Measurements from ENCODE around the gene RSPO1.
"Not testable (repeated sequence)": the region's sequence is repeated elsewhere in the genome, so short reads cannot be mapped to it uniquely, and the experiment has no call there.

The RSPO1 gene

DNA sequence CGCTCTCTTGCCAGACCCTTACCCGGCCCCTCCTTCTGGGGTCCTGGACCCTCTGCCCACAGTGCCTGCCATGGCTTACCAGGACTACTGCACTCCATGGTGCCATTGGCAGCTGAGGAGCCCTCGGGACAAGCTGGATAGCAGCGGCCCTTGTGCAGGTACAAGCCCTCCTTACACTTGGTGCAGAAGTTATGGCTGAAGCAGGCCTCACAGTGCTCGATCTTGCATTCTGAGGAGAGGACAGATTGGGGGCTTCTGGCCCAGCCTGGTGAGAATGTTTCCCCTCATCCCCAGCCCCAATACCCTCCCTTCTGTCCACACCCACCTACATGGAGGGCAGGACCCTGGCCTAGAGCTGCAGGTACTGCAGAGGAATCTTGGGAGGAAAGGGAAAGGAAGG lies 20.6 kb downstream of the RSPO1 start:
- DNase-seq: no peak

DNA sequence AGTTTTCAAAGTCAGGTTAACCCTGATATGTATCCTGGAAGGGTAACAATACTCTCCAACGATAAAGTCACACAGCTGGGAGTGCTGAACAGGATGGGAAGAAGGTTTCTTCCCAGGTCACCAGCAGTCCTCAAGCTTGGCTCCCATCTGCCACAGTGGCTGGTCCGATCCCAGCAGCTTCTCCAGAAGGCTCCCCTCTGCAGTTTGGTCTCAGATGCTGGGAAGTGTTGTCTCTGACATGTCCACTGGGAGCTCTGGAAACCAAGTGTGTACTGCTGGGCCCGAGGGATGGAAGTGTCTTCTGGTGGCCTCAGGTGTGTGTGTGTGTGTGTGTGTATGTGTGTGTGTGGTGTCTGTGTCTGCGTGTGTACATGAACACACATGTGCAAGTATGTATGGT lies 22.5 kb downstream of the RSPO1 start:
- no peak for DNase-seq

DNA sequence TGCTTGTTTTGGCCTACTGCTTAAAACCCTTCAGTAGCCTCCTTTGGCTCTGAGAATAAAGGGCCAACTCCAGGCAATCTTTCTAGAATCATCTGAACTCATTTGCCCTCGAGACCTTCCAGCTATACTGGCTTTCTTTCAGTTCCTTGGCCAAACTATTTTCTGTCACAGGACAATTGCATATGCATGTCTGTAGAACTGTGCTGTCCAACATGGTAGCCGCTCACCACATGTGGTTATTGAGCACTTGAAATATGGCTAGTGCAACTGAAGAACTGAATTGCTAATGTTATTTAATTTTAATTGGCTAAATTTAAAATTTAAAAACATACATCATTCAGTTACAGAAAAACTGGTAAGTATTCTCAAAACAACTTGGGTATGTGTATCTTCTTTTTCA lies 24.7 kb downstream of the RSPO1 start:
- no peak for DNase-seq

DNA sequence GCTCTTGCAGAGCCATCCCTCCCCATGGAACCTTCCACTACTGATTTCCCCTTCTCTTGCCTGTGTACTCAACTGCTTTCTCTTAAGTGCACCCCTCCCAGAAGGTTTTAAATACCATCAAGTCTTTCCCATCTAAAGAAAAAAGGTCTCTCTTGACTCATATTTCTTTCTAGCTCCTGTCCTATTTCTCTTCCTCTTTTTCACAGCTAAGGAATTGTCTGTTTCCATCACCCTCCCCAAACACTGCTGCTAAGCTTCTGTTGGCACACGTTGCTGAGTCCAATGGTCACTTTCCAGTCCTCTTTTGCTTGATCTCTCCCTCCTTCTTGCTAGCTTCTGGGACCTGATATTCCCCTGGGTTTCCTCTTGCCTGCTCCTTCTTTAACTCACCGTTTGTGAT lies 25.7 kb downstream of the RSPO1 start:
- no peak for DNase-seq

DNA sequence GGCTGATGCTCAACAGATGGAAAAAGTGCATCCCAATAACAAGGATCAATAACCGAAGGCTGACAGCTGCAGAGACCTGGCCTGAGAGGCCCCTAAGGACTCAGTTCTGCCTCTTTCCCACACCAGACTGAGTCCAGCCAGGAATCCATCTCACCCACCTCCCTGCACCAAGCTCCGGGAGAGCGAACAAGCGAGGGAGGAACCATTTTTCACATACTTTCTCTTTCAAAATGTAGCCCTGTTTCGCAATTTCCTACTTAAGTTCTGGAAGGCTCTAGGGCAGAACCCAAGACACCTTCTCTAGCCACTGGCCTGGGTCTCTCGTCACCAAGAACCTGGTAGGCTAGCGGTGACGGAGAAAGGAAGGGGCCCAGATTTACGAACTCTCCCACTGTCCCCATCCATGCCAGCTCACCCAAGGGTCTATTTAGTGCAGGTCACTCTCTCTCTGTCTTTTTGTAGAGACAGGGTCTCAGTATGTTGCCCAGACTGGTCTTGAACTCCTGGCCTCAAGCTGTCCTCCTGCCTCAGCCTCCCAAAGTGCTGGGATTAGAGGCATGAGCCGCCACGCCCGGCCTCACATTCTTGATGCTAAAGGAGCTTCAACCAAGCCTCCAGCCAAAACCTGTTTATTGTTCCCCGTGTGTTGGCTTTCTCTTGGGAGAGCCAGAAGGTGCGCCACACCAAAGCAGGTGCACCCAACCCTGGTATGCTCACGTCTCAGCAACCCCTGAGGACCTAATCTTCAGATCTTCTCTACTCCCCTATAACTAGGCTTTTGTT lies 28.0 kb downstream of the RSPO1 start:
- DNase-seq: no peak

DNA sequence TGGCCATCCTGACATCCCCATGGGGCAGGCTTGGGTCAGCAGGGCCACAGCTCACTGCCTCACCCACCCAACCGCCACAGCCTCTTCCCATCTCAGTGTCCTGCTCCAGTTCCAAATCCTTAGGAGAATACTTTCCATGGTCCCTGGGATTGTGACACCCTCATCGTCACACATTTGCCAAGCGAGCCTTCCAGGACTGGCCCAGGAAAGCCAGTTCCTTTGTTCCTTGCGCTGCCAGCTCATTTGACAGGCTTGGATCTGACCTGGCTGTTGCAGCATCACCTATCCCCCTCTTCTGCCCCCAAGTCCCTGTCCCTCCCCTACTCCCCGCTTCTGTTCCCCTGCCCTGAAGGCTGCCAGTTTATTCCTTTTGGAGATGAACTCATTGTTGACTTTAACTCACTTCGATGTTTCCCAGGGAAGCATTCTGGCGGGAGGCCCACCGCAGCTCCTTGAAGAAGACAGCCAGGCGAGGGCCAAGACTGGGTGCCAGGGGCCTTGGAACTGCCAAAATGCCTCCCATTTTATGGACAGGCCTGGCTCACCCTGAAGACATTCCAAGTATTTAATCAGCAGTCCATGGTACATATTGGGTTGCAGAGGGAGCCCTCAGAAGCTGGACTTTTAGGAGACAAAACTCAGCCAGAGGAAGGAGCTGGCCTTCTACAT lies 28.8 kb downstream of the RSPO1 start:
- DNase-seq: no peak

DNA sequence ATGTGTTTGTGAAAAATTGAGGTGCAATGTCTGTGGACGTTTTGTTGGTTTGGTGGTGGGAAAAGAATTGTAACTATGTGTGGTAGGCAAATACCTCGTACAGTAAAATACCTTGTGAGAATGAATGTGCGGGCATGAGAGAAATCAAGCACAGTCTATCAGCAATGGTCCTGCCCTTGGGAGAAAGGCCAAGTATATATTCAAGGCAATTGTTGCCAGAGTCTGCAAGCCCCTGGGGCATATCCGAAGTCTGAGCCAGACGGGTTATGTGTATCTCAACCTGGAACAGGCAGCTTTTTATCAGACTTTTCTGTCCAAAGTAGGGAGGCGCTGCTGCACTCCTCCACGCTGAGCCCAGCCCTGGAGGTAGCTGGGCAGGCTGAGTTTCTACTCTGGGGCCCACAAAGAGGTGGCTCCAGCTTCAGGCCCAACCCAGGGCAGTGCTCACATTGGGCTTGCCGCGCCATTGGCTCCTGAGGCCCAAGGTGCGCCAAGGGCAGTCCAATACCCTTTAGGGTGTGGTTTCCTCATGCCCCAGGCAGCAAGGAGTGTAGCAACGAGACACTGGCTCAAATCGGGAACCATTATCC lies 29.5 kb downstream of the RSPO1 start:
- no peak for DNase-seq

DNA sequence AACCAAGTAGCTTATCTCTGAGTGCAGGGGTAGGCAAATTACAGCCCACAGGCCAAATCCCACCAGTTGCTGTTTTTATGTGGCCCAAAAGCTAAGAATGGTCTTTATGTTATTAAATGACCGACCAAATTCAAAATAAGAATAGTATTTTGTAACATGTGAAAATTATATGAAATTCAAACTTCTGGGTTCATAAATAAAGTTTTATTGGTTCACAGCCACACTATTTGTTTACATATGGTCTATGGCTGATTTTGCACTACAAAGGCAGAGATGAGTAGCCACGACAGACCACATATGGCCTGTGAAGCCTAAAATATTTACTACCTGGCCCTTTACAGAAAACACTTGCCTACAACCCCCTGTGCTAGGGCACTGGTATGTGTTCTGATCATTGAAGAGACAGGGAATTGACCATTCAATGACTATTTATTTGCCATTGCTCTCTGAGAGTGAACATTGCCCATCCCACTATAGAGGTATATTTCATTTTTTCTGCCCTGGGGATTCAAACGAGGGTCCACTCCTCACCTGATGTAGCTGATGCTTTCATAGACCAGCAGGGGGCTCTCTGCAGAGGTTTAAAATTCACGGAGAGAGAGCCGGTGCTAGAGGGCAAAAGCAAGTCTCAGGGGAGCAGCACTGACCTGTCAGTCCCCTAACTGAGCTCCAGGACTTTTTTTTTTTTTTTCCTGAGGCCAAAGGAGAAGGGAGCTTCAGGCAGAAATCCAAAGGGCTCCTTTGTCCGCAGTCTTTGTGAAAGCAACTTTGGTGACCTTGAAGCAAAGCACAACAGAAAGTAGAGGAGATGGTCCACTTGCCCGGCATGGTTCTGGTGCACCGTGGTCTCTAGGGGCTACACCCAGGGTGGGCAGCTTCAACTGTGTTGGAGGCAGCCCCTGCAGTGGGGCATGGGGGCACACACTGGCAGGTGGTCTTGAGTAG lies 31.7 kb downstream of the RSPO1 start:
- peak; percentile 49 for DNase-seq

DNA sequence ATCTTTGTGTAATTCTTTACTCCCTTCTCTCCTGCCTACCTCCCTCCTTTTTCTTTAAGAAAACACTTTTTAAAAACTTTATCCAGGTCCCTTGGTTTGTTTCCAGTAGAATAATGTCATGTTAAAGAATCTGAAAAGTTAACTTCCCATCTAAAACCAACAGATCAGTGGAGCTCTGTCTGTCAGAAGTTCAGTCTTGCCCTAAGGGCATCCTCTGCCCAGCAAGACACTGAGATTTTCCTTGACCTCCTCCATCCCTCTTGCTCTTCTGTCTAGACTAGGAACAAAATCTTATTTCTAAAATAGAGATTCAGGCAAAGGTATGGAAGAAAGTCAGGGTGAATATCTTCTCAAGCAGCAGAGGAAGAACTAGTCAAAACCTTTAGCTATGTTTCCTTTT lies 33.3 kb downstream of the RSPO1 start:
- DNase-seq: no peak

DNA sequence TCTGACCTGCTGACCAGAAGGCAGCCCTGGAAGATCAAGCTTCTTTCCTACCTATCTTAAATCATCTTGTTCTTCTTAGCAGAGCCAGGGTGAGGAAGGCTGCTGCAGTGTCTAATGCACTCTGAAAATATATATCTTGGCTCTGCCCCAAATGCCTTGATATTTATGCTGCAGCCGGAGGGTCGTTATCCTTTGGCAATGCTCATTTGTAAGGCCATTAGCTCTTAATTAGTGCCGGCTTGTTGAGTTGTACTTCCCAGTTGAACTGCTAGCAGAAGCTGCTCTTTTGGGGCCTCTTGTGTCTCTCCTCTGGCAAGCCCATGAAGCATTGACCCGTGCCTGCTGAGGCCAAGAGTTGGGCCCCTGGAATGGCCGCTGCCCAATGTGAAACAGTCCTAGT lies 34.8 kb downstream of the RSPO1 start:
- no peak for DNase-seq

DNA sequence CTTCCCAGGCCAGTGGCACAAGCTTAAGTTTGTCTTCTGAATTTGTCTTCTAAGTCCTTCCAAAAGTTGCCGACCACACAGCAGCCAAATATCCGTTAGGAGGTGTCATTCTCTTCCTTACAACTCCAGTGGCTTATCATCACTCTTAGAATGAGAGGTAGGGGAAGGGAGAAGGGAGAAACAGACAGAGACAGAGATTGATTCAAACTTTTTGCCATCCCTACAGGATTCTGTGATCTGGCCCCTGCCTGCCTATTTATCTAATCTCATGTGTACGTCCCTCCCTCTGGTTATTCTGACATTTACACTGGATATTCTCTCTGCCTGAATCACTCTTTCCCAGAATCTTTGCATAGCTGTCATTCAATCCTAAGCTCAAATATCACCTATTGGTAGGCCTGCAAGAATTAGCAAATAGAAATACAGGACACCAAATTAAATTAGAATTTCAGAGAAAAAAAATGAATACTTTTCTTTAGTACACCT lies 38.5 kb downstream of the RSPO1 start:
- no peak for DNase-seq

DNA sequence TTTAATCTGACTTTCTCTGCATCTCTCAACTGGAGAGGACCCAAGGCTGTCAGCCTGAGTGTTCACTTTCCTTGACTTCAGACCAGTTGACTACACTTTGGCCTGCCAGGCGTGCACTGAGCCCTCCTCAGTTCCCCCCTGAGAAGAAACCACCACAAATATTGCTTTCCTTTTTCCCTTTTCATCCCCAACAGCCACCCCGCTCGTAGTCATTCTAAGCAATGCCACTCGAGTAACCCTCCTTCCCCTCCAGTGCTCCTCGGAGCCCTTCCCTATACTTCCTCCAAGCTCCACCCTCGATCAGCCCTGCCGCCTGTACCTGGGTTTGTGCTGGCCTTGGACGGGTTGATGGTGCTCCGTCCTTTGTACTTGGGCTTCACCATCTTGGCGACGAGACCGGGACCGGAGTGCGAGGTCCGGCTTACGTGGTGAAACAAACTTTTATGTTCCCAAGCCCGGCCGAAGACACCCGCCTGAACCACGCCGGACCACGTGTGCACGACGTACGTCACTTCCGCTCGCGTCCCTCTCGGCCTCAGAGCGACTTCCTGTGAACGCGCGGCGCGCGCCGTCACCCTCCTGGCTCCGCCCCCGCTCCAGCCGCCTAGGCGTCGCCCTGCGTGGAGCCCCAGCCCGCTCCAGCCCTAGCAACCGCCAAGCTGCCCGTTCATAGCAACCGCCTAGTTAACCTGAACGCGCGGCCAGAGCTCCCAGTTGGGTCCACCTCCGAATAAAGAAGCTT lies 39.1 kb downstream of the RSPO1 start, which contains the start of gene GNL2:
TSS of gene GNL2 (minus strand) at position 498 of the 742 bp plus-strand sequence. CDS start at position 383, 115 bp downstream.
- DNase-seq: peak; percentile 98

DNA sequence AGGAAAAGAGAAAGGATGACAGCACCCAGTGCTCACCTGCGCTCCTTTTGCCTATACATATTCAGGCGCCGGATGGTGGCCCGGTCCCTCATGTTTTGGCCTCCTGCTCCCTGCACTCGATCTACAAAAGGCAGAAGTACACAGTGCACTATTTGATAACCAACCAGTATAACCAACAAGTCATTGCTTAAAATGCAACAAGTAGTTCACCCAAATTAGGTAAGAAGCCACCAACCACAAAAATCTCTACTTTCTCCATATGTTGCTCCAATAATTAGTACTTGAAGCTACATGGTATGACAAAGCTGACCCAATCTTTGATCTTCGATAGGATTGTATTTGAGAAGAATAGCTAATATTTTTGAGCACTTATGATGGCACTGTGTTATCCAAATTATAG lies 41.0 kb downstream of the RSPO1 start:
- no peak for DNase-seq

DNA sequence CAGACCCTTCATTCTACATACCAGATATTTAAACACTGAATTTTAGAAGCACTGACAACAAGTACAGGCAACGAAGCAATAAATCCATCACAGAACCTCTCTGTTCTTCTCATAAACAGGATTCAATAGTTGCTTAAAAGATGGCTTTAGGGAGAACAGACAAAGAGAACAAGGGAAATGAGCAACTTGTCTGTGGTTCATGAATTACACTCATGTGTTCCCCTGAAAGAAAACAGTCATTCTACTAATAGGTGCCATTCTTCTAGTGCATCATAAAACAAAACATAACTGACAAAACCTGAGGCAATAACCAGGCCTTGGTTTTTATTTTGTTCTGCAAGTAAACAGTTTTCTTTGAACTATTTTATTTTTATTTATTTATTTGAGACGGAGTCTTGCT lies 45.8 kb downstream of the RSPO1 start:
- DNase-seq: no peak

DNA sequence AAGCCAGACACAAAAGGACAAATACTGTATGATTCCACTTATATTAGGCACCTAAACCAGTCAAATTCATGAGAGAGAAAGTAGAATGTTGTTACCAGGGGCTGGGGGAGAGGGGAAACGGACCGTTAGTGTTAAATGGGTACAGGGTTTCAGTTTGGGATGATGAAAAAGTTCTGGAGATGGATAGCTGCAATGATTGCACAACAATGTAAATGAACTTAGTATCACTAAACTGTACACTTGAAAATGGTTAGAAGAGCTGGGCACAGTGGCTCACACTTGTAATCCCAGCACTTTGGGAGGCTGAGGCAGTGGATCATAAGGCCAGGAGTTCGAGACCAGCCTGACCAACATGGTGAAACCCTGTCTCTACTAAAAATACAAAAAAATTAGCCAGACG lies 50.1 kb downstream of the RSPO1 start:
- DNase-seq: not testable (repeated sequence)

DNA sequence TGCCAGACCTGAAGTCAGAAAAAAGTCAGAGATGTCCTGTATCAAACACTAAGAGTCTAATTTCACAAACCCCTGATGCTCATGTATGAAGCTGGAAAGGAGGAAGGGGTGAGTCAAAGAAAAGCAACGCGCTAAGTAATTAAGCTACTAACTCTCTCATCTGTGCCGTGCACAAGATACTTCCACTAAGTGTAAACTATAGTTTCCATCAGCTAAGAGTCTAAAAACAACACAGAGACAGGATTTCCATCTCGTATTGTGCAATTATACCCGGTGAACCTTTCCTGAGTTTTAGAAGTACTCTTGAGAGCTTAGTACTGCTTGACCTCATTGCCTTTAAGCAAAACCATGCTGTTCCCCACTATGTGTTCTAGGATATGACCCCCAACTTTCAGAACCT lies 59.0 kb downstream of the RSPO1 start:
- no peak for DNase-seq

DNA sequence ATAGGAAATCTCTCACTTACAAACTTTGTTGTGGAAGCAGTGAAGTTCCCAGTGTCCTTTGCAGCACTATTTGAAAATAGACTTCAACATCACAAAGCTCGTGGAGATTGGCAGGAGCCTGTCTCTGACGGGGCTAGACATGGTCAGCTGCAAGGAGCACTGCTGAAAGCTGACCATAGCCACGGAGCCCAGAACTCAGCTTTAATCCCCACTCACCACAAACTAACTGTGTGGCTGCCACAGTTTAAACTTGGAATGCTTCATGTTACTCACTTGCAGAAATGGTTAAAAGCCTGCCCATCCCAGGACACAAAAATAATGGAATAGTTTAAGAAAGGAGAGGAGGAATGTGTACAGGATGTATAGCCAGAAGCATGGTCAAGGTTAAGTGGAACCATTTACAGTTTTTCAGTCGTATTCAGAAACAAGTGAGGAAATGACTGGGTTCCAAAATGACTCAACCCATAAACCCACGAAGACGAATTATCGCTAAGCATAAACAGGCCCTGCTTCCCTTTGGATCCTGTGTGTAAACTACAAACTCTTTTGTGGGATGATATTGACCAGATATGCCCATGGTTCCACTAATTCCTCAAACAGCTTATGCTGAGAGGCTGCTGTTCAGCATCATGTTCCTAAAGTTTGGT lies 59.7 kb downstream of the RSPO1 start:
- no peak for DNase-seq

DNA sequence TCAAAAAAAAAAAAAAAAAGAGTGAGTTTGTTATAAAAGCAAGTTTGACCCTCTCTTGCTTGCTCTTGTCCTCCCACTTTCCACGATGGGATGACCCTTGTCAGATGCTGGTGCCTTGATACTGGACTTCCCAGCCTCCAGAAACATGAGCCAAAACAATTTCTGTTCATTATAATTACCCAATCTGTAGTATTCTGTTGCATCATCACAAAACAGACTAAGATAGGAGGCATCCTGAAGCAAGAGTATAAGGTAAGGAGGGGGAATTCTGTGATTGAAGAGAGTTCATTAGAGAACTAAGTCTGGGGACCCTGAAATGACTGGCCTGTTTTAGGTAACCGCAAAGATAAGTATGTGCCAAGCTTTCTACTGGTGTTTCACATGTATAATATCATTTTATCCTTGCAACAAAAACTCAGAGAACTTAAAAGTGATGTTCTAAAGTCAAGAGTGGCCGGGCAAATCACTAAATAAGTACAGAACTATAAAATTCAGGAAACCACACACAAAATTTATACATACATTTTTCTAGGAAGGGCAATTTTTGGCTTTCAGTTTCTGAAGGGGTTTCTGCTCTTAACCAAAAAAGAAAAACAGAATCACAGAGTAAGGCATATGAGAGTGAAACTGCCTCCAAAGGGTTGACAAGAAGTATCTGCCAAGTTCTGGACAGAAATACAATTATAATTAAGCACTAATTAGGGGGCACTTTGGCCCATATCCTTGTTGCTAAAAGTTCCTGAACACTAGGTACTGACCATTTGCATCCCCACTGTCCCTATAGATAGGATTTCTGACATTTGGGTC lies 64.0 kb downstream of the RSPO1 start:
- DNase-seq: no peak

DNA sequence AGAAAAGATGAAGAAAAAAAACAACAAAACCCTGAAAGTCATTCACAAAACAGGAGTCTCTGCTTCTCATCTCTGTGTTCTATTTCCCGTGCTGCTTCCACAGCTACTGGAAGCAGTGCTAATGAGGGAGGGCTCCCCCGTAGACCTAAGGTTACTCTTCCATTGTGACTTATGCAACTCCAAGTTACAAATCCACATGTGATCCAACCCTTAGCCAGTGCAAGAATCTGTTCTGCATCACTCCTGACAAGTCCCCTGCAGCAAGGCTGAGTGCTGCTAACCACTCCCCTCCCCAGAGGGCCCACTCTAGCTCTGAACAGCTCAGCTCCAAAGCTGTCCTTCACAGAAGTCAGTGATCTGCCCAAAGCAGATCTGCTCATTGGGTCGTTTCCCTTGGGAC lies 67.7 kb downstream of the RSPO1 start:
- DNase-seq: no peak

DNA sequence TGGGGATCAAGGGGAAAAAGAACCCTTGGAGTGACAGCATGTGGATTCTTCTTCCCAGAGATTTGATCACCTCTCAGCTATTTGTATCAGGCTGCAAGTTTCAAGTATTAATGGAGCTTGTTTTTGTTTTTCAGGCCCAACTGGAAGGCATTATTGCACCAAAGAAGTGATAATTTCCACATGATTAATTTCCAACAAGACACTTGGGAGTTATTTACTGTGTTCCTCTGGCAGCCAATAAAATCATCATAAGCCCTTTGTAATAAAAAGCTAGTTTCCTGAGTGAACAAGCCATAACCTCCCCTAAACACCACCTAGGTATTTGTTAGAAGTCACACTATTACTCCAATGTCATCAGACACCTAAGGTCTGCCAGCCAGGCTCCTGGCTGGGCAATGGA lies 69.8 kb downstream of the RSPO1 start:
- no peak for DNase-seq

DNA sequence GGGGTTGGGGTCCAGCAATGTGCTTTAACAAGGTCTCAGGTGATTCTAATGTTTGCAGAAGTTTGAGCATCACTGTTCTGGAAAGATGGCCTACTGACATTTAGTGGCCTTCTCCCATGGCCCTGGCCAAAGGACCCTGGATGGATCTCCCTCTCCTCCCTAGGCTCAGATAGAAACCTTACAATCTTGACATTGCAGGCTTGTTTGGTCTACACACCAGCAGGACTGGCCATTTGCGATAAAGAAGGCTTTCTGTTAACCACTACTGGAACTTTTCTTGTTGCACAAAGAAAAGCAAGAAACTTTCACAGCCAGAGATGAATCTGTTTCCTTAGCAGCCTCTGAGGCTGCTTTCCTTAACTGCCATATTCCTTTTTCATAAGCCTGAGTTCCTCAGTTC lies 71.7 kb downstream of the RSPO1 start:
- DNase-seq: no peak

Measured in CD4-positive, alpha-beta T cell treated with Interleukin-17A for 4 hours (primary cell).